HepG2 (cell line): ENCODE data around the gene ACACA. TPM values are rescaled to one million over a fixed set of nuclear protein-coding genes. Genes with fewer than 3 reads are reported as not detected.

ENCODE experiments used
- ATAC-seq: fragments of 200-7000 bp; cut with Tn5 transposase; 3 replicates; pipeline ENCODE4 v1.9.1; 2020; ENCODE audit warnings: mild to moderate bottlenecking, moderate library complexity
- BruUV-seq: library from RNA; stranded (reverse); fragments of 400-500 nt; replicated peaks from 2 replicates; lab custom pipeline; 2021; lab: Mats Ljungman, UMichigan
- CTCF ChIA-PET: fragments of 300-600 bp; formaldehyde crosslinking; extraction: SDS; loops from one replicate; lab custom pipeline; 2021; ENCODE audit warnings: low total read pairs, inconsistent platforms, low intra/inter-chr PET ratio; lab: Yijun Ruan, JAX
- POLR2A ChIA-PET: fragments of 350-600 bp; sonication (Branson Sonifier 250); formaldehyde crosslinking; loops from one replicate; lab custom pipeline; 2020; ENCODE audit warnings: antibody characterized with exemption, inconsistent platforms; lab: Yijun Ruan, JAX
- DNase-seq: peaks from one replicate; pipeline ENCODE4 v3.0.0-alpha.2; 2015; ENCODE audit warnings: low spot score
- FAIRE-seq: peaks from 3 replicates; lab custom pipeline; 2011; peaks lifted over from hg19 to GRCh38; lab: Jason Lieb, UNC
- H2AFZ ChIP-seq: one replicate; pipeline ENCODE4 v1.6.1; 2011; ENCODE audit warnings: low read length, inconsistent platforms
- H3K27ac ChIP-seq: fragments of 300-600 bp; 3 replicates; pipeline ENCODE4 v1.8.0; 2011; ENCODE audit warnings: mixed run types, mild to moderate bottlenecking, mixed read lengths, low read length, inconsistent platforms; ENCODE audit not compliant: insufficient read depth; ENCODE audit errors: extremely low read length
- H3K27me3 ChIP-seq, 2 experiments: fragments of 200-600 bp in 1 of 2; 2 replicates in 1 of 2; 3 replicates in 1 of 2; pipeline versions ENCODE4 v1.6.0 to v1.8.0; 2011; ENCODE audit warnings: low read length in 2 of 2, mild to moderate bottlenecking in 2 of 2, moderate library complexity in 2 of 2, inconsistent platforms in 1 of 2; ENCODE audit not compliant: insufficient read depth in 2 of 2, control insufficient read depth in 1 of 2
- H3K36me3 ChIP-seq, 2 experiments: fragments of 200-600 bp in 1 of 2; replicated peaks in 1 of 2; 2 replicates in 1 of 2; 3 replicates in 1 of 2; pipeline versions ENCODE4 v1.5.1 to v1.8.0; 2011; ENCODE audit warnings: low read length in 2 of 2, inconsistent platforms in 1 of 2; ENCODE audit not compliant: insufficient read depth in 2 of 2, control insufficient read depth in 1 of 2
- H3K4me1 ChIP-seq: 2 replicates; pipeline ENCODE4 v1.5.1; 2012; ENCODE audit warnings: low read length, inconsistent platforms; ENCODE audit not compliant: insufficient read depth
- H3K4me2 ChIP-seq: 2 replicates; pipeline ENCODE4 v1.6.0; 2011; ENCODE audit warnings: low read depth, low read length, inconsistent platforms
- H3K4me3 ChIP-seq, 3 experiments: fragments of 200-600 bp in 1 of 3; sonication (generic), shearing (Covaris generic) in 1 of 3; replicated peaks in 1 of 3; 2 replicates each; pipeline ENCODE4 v1.5.1; 2011 to 2016; ENCODE audit warnings: low read length in 3 of 3, inconsistent platforms in 2 of 3, low read depth in 2 of 3, mild to moderate bottlenecking in 2 of 3, control low read depth in 1 of 3, mixed read lengths in 1 of 3; ENCODE audit not compliant: insufficient read depth in 1 of 3
- H3K79me2 ChIP-seq: one replicate; pipeline ENCODE4 v1.6.1; 2011; ENCODE audit warnings: low read length, inconsistent platforms; ENCODE audit not compliant: insufficient read depth
- H3K9ac ChIP-seq: 2 replicates; pipeline ENCODE4 v1.6.0; 2011; ENCODE audit warnings: mild to moderate bottlenecking, low read depth, low read length, inconsistent platforms; ENCODE audit not compliant: insufficient read depth
- H3K9me3 ChIP-seq: 2 replicates; pipeline ENCODE4 v1.5.1; 2012; ENCODE audit warnings: mild to moderate bottlenecking, low read length
- H4K20me1 ChIP-seq: 2 replicates; pipeline ENCODE4 v1.6.0; 2011; ENCODE audit warnings: inconsistent platforms, mild to moderate bottlenecking, low read length, moderate library complexity; ENCODE audit not compliant: insufficient read depth
- CERS6 ChIP-seq: sonication (generic); formaldehyde crosslinking; IDR thresholded peaks from 2 replicates; pipeline ENCODE4 v1.5.0; 2020; ENCODE audit warnings: missing genetic modification reagents
- CTCF ChIP-seq: sonication (generic); formaldehyde crosslinking; IDR thresholded peaks from 2 replicates; pipeline ENCODE4 v1.5.0; 2020; ENCODE audit warnings: mild to moderate bottlenecking, missing genetic modification reagents, moderate library complexity
- ELF1 ChIP-seq: sonication (generic); formaldehyde crosslinking; IDR thresholded peaks from 2 replicates; pipeline ENCODE4 v1.4.0; 2020; ENCODE audit warnings: missing genetic modification reagents
- HOXA5 ChIP-seq: sonication (generic); formaldehyde crosslinking; IDR thresholded peaks from 2 replicates; pipeline ENCODE4 v1.4.0; 2020; ENCODE audit warnings: missing genetic modification reagents
- KDM2A ChIP-seq: sonication (generic); formaldehyde crosslinking; IDR thresholded peaks from 2 replicates; pipeline ENCODE4 v1.4.0; 2020; ENCODE audit warnings: low read depth, missing genetic modification reagents, borderline replicate concordance
- NFE2 ChIP-seq: sonication (generic); formaldehyde crosslinking; IDR thresholded peaks from 2 replicates; pipeline ENCODE4 v1.4.0; 2020; ENCODE audit warnings: missing genetic modification reagents
- RAD21 ChIP-seq: fragments of 450-650 bp; formaldehyde crosslinking; IDR thresholded peaks from 2 replicates; pipeline ENCODE4 v1.5.0; 2020; ENCODE audit warnings: mild to moderate bottlenecking
- SMC3 ChIP-seq: IDR thresholded peaks from 2 replicates; pipeline ENCODE4 v1.6.1; 2011; ENCODE audit warnings: low read length, improper control_type of control experiment
- STAG1 ChIP-seq: sonication (generic); formaldehyde crosslinking; IDR thresholded peaks from 2 replicates; pipeline ENCODE4 v1.4.0; 2020; ENCODE audit warnings: missing genetic modification reagents
- XRCC5 ChIP-seq: fragments of 200-400 bp; formaldehyde crosslinking; optimal IDR thresholded peaks from 2 replicates; pipeline ENCODE3; 2017; ENCODE audit warnings: mild to moderate bottlenecking, low read length
- ZNF263 ChIP-seq: sonication (generic); formaldehyde crosslinking; IDR thresholded peaks from 2 replicates; pipeline ENCODE4 v1.4.0; 2020; ENCODE audit warnings: missing genetic modification reagents
- WGBS: methylation state at CpG from one replicate; pipeline ENCODE4 v1.1.6; 2017; ENCODE audit warnings: low lambda C conversion rate; 5-methylcytosine and 5-hydroxymethylcytosine counted together
- in situ Hi-C: cut with HindIII; loops from 2 replicates; pipeline ENCODE4 v1.10.0; 2017; ENCODE audit warnings: low pct_unique_long_range_greater_than_20kb; ENCODE audit not compliant: extremely low pct_ligation_motif_present
- intact Hi-C: fragments of 100-400 bp; cut with micrococcal nuclease; formaldehyde crosslinking; loops from one replicate; pipeline ENCODE4 v1.10.0; 2022; ENCODE audit not compliant: unreplicated experiment
- polyA plus RNA-seq, 8 experiments: library from polyadenylated mRNA; depleted of rRNA in 3 of 8; stranded (reverse) in 7 of 8; unstranded in 1 of 8; fragments of >200 nt; fragmentation: Illumina TruSeq in 4 of 8; extraction: Trizol in 4 of 8; gene quantifications; 2 replicates each; pipeline versions ENCODE4 v1.2.1 to v1.2.3, GENCODE V29; 2011 to 2016; ENCODE audit warnings: low read depth in 4 of 8, missing spikeins in 1 of 8, mixed read lengths in 1 of 8; ENCODE audit not compliant: insufficient read depth in 1 of 8
- total RNA-seq, 5 experiments: library from RNA; depleted of rRNA; stranded (reverse); fragments of >200 nt; fragmentation: Illumina TruSeq; extraction: Trizol; gene quantifications; 2 replicates each; pipeline ENCODE4 v1.2.3, GENCODE V29; 2016; ENCODE audit warnings: low read depth in 1 of 5

ACACA gene
- total and polyA plus RNA-seq, 2 of the 13 experiments (the other 11 are each of a cell fraction or from before 2014, with no cell fraction given): 39.2 to 47.2 TPM

GRCh38 chr17:37047631-37048104 lies 359.0 kb downstream of the ACACA start:
- intact Hi-C loops: loop anchor here (1.0 to 10.0 kb wide), 3 partner anchors 93 to 418 kb away; no protein-coding TSS in a partner anchor

More at GRCh38 chr17:37047631-37048104, 359.0 kb downstream of the ACACA start:
- Histone ChIP-seq H3K79me2 (no peaks in the 10 kb centered on the region), H3K9me3 (no peaks in the 10 kb centered on the region), H3K9ac (no peak overlapping the region), H3K4me1 (peaks cover 35% of the 10 kb centered on the region), H3K27ac (no peak overlapping the region), H3K4me3 (no peak overlapping the region), H4K20me1 (no peaks in the 10 kb centered on the region), H3K36me3 (peaks cover 6 to 29% of the 10 kb centered on the region in 2 experiments; a peak in 3 of 5 replicates), H3K4me2 (no peak overlapping the region), H3K27me3 (no peaks in the 10 kb centered on the region), H2AFZ (no peak overlapping the region)
- BruUV-seq: no TSS peak
- POLR2A ChIA-PET: no interaction called here
- DNase-seq: peak; percentile 68
- in situ Hi-C loops: loop anchor here (10.0 kb wide), 1 partner anchor 153 kb away; no protein-coding TSS in a partner anchor
- peak; percentile 77 for ATAC-seq
- 13% methylated on average over 9 of the region's 9 CpGs for WGBS
- TF ChIP-seq STAG1 (CRISPR knock-in tag) (peak; percentile 85), KDM2A (peak; percentile 20; the same call in 1 of the 2 replicates), ZNF263 (peak; percentile 70), RAD21 (CRISPR knock-in tag) (peak; percentile 85), SMC3 (peak; percentile 86), CERS6 (CRISPR knock-in tag) (no peak), ELF1 (CRISPR knock-in tag) (0 out of 2 replicates have a peak, but pooled peaks have one; percentile 15), NFE2 (CRISPR knock-in tag) (no peak), HOXA5 (0 out of 2 replicates have a peak, but pooled peaks have one; percentile 30), CTCF (CRISPR knock-in tag) (peak; percentile 86), XRCC5 (peak; percentile 48)
- FAIRE-seq: no peak
- CTCF ChIA-PET: interaction anchor here (1.1 to 1.8 kb wide), 2 partner anchors 155 to 418 kb away, joined by 3 to 11 read pairs; no protein-coding TSS in a partner anchor
